Posterior vena cava (tissue), 2 donors: ENCODE data around the gene SVEP1. TPM values are rescaled to one million over a fixed set of nuclear protein-coding genes. Genes with fewer than 3 reads are reported as not detected.
"Not testable (repeated sequence)": the region's sequence is repeated elsewhere in the genome, so short reads cannot be mapped to it uniquely, and the experiment has no call there.

ENCODE experiments used
- DNase-seq: peaks from one replicate; pipeline ENCODE4 v3.0.0-alpha.2; 2020; ENCODE audit warnings: low spot score
- intact Hi-C, 2 donors: fragments of 100-400 bp; cut with DNase I; formaldehyde crosslinking; loops; one replicate each; pipeline versions ENCODE4 v1.14.1 to v1.14.2; 2022 to 2023
- total RNA-seq, 2 donors: library from RNA; stranded (reverse); fragmentation: NEBNext Ultra II Directional; extraction: Animal tissue kit (Norgen Biotek cat#: 25700); gene quantifications; one replicate each; pipeline ENCODE4 v1.2.1, GENCODE V29; 2021
- donor health status: DM: yes; HTN: yes; CAD: no.
- donor health status: DM: yes; HTN: yes; CAD: no.

Gene SVEP1
- total RNA-seq, 2 donors from 2014 or later, result 97.9 to 113 TPM

DNA sequence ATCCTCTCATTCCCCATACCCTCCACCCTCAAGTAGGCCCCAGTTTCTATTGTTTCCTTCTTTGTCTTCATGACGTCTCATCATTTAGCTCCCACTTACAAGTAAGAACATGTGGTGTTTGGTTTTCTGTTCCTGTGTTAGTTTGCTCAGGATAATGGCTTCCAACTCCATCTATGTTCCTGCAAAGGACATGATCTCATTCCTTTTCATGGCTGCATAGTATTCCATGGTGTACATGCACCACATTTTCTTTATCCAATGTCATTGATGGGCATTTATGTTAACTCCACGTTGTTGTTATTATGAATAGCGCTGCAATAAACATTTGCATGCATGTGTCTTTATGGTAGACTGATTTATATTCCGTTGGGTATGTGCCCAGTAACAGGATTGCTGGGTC is 45.4 kb downstream of the SVEP1 start:
- intact Hi-C loops, DNase-seq: not testable (repeated sequence)

DNA sequence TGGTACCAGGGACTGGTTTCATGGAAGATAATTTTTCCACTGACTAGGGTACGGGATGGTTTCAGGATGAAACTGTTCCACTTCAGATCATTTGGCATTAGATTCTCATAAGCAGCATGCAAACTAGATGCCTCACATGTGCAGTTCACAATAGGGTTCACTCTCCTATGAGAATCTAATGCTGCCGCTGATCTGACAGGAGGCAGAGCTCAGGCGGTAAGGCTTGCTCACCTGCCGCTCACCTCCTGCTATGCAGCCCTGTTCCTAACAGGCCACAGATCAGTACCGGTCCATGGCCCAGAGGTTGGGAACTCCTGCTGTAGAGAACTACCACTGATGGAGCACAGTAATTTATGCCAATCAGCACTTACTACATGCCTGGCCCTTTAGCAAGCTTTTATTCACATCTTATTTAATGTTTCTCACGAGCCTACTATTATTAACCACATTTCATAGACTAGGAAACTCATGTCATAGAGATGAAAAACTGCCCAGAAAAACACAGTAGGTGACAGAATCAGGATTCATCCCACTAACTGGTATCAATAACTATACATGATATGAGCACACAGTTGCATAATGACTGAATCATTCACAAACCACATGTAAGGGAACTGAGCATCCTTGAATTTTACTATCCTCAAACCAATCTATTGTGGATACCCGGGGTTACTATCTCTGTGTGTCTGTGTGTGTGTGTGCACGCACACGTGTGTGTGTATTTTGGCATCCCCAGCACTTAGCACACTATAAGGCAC is 46.5 kb downstream of the SVEP1 start:
- DNase-seq, result no peak
- intact Hi-C loops, result no loop called here

DNA sequence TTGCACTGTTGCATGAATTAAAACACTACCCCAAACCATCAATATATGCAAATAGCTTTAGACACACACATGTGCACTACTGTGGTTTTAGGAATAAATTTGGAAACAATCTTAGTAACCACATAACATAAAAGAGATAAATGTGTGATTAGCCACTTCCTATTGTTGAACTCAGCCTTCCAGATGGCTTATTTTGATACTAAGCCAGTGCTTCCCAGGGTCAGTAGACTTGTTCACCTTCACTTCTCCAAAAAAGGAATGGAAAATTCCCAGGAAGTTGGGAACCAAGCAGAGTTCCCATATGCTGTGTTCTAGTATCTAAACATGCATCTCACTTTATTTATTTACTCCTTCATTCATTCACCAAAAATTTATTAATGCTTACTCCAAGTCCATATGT is 47.8 kb downstream of the SVEP1 start:
- intact Hi-C loops, result no loop called here
- no peak for DNase-seq

DNA sequence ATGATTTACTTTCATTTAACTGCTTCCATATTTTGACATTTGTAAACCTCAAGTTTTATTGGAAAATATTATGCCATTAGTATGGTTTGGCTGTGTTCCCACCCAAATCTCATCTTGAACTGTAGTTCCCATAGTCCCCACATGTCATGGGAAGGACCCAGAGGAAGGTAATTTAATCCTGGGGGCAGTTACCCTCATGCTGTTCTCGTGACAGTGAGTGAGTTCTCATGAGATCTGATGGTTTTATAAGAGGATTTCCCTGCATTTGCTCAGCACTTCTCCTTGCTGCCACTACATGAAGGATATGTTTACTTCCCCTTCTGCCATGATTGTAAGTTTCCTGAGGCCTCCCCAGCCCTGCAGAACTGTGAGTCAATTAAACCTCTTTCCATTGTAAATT is 48.3 kb downstream of the SVEP1 start:
- intact Hi-C loops, DNase-seq: not testable (repeated sequence)

DNA sequence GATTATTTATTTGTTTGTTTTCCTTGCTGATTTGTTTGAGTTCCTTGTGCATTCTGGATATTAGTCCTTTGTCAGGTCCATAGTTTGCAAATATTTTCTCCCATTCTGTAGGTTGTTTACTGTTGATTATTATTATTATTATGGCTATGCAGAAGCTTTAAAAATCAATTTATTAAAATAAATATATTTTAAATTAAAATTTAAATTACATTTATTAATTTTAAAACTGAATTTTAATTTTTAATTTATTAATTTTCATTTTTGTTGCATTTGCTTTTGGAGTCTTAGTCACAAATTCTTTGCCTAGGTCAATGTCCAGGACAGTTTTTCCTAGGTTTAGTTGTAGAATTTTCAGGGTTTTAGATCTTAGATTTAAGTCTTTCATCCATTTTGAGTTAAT is 50.9 kb downstream of the SVEP1 start:
- intact Hi-C loops, result no loop called here
- no peak for DNase-seq

DNA sequence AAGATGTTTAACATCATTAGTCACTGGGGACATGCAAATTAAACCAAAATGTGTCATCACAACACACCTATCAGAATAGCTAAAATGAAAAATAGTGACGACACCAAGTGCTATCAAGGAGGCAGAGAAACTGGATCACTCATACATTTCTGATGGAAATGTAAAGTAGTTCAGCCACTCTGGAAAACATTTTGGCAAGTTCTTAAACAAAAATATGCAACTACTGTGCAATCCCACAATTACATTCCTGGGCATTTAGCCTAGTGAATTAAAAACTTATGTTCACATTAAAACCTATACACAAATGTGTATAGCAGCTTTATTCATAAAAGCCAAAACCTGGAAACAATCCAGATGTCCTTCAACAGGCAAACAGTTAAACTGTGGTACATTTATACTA is 53.1 kb downstream of the SVEP1 start:
- no peak for DNase-seq
- intact Hi-C loops, result no loop called here

DNA sequence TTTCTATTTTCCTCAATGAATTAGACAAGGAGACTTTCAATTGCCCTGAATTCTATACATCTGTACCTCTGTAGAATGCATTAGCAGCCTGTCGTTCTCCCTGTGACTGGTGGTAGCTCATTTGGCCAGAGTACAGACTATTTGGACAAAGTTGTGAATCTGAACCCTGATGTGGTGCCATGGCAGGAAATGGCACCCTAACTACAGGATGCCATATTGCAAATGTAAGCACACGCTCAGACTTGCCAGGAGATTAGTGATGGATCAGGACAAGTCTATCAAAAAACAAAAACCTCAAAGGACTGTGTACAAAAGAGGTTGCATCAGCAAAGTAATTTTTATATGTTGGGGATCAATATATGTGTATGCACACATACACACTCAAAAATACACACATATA is 58.3 kb downstream of the SVEP1 start:
- DNase-seq, result no peak
- intact Hi-C loops, result no loop called here

DNA sequence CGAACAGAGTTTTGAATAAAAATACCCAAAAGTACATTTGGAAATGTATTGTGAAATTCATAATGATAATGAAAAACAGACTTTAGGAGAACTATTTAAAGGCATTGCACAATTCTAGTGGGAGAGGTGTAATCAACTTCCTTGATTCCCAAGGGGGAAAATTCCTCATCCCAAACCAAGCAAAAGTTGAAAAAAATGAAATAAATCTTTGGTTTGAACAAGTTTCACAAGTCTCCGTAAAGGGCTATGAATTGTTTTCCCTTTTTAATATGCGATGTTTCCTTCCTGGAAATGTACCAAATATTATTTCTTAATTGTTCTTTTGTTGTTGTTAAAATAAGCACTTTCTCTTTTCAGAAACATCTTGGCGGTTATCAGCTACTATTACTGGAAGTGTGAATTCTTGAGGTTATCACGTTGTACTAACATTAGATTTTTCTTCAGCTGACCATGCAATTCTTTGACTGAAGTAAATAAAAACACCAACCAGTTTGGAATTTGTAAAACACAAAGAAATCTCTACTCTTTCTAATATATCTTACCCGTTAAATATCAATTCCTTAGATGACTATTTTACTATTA is 59.3 kb downstream of the SVEP1 start:
- DNase-seq, result no peak
- intact Hi-C loops, result no loop called here

DNA sequence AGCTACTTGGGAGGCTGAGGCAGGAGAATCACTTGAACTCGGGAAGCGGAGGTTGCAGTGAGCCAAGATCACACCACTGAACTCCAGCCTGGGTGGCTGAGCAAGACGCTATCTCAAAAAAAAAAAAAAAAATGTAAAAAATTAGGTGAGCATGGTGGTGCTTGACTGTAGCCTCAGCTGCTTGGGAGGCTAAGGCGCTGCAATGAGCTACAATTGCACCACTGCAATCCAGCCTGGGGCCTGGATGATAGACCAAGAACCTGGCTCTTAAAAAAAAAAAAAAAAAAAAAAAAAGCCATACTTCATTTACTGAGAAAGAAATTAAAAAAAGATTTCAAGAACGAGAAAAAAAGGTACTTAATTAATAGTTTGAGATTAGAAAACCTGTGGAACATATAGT is 62.1 kb downstream of the SVEP1 start:
- intact Hi-C loops, result no loop called here
- DNase-seq, result no peak

DNA sequence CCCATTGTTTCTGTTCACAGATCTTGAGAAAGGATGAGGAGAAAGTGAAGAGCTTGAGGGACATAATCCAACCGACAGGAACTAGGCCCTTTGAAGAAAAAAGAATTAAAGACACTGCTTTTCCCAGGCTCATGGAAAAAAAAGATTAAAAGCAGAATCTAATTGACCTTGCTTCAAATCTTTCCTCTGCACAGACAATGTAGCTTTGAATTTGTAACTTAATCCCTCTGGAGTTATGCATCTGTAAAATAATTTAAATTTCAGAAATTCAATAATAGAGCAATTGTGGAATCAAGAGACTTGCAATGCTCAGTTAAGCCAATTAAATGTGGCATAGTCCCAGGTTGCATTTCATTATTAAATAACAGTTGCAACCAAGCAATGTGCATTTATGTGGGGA is 64.6 kb downstream of the SVEP1 start:
- intact Hi-C loops, result no loop called here
- DNase-seq, result no peak

DNA sequence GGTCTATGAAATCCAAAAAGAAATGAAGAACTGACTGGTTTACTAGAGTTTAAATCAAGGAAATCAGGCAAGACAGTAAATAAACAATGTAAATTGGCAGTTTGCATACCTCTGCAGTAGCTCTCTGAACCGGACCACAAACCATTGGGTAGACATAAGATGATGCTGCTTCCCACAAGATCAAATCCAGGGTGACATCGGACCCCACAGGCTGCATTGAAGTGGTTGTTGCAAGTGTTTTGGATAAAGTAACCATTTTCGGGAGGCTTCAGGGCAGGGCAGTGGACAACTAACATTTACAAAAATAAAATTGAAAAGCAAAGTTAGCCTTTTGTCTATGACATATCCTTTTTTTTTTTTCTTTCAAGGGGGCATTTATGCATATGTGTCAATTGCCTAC is 66.7 kb downstream of the SVEP1 start:
- intact Hi-C loops, result no loop called here
- no peak for DNase-seq

DNA sequence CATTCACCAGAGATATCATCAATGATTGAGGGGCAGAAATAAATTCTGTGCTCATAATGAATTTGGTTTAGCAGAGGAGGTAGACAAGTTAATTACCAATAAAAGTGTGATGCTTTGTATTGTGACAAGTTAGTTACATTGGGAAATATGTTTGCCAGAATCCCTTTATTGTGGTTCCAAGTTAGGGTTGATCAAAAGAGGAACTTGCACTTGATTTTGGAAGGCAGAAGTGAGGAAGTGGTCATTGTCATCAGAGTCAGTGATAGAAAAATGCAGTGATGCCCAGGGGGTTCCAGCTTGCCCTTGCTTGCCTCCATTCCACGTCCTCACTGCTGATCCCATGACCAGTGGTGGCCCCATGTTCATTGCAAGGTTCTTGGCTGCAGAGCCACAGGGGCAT is 69.7 kb downstream of the SVEP1 start:
- no peak for DNase-seq
- intact Hi-C loops, result no loop called here

DNA sequence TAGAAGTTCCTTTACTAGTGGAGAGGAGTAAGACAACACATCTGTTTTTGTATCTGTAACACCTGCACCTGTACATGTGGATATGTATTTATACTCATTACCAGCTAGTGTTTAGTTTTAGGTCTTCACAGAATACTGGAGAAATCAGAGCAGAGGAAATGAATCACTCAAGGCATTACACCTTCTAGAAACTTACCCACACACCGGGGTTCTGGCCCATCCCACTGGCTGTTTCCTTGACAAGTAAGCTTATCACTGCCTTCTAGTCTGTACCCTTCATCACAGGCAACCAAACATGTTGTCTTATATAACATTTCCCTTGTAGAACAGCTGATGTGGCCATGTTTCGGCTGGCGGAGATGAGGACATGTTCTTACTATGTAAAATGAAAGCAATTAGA is 76.7 kb downstream of the SVEP1 start:
- intact Hi-C loops, result no loop called here
- no peak for DNase-seq

DNA sequence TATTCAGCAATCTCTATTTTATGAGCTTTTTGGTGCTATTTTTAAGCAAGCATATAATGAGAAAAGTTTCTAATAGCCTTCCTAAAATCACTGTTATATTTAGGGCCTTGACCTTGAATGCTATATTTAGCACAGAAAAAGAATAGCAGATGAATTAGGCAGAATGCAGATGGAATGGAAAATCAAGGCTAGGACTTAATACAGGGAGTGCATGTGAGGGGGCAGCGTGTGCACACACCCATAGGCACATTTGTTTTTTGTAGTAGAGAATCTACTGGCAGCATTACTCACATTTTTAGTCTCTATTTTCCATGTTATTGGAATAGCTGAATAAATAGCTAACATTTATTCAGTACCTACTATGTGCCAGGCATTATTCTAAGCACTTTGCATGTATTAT is 79.9 kb downstream of the SVEP1 start:
- no peak for DNase-seq
- intact Hi-C loops, result no loop called here

DNA sequence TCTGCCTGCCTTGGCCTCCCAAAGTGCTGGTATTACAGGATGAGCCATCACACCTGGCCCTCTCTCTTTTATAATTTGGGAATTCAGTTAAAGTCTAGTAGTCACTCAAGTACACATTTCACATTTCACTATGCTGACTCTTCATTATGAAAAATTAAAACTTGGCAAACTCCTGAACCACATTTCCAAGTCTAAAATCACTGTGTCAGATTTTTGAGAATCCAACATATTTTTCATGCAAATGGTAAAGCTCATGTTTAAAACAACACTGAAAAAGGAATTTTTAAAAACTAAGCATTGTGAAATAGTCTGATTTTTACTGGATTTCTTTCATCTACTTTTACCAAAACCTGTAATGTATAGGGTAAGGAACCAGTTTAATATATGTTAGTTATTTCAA is 92.3 kb downstream of the SVEP1 start:
- DNase-seq, result no peak
- intact Hi-C loops, result no loop called here

DNA sequence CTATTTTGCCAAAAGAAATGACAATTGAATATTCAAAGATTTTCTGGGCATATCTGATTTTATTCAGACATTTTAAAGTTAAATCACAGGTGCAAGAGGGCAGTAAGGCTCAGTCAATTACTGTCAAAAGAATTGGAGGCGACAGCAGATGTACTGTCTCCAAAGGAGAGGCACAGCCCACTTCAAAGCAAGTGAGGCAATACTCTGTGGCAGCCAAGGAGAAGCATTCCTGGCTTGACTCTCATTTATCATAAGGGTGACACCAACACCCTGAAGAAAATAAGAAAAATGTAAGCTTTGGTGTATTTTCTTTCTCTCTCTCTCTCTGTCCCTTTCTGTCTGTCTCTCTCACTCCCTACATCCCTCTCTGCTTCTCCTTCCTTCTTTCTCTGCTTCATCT is 93.3 kb downstream of the SVEP1 start:
- DNase-seq, result no peak
- intact Hi-C loops, result no loop called here

DNA sequence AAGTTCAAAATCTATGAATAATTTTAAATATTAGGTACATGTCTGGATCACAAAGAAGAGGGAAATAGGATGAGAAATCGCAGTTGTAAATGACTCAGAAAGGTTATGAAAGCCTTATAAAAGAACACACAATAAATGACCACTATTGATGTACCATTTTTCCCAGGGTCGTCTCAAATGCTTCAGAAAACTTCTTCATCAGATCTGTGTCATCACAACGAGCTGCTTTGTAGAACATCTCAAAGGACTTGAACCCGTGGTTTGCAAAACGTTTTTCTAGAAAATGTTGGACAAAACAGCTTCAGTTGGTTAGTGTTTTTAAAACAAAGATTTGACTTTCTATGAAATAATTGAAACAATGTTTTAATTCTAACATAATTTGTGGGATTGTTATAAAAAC is 100.1 kb downstream of the SVEP1 start:
- intact Hi-C loops, result no loop called here

DNA sequence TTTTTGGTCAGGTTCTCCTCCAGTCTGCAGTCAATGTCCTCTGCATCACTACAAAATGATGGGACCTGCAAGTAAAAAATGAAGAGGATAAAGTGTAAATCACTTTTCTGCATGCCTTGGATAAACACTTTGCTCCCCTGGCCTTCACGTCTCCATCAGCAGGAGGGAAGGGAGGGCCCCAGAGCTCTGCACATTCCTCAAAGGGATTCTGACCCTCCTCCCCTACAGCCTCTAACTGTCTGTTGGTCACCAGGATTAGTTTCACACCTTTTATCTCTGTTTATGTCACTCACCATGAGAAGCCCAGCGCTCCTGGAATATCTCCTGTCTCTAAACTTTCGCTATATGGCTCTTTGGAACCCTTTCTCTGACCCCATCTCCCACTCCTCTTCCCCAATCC is 103.3 kb downstream of the SVEP1 start:
- intact Hi-C loops, result no loop called here
- DNase-seq, result no peak

More for the DNA sequence above, 100.1 kb downstream of the SVEP1 start:
- no peak for DNase-seq

DNA sequence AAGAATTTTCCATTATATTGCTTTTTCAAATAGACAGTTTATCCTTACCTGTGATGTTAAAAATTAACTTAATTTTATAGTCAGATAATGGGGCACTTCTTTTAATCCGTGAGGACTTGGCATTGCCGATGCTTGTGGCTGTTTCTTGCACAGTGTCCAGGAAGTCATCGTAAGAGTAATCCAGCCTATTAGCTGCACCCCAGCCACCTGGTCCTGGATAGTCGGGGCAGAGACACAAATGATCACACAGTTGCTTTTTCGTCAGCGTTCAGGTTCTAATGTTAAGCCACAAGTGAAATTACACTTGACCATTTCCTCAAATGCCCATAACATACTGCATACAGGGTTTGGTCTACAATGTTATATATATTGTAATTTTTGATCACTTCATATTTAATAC is 107.4 kb downstream of the SVEP1 start:
- no peak for DNase-seq
- intact Hi-C loops, result no loop called here

DNA sequence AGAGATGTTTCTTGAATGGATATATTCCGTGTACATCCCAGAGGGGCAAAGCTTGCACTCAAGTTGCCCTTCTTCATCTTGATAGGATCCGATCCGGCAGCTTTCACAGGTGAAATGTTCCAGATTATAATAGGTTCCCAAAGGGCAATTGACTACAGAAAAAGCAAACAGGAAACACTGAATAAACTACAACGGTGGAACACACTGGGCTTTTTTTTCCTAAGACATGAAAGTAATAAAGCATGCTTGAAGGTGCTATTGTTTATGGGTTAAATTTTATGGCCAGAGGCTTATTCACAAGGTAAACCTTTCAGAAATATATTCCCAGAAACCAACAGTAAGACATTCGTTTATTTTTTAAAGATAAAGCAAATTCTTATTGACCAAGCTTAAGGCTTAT is 110.6 kb downstream of the SVEP1 start:
- intact Hi-C loops, result no loop called here
- no peak for DNase-seq

DNA sequence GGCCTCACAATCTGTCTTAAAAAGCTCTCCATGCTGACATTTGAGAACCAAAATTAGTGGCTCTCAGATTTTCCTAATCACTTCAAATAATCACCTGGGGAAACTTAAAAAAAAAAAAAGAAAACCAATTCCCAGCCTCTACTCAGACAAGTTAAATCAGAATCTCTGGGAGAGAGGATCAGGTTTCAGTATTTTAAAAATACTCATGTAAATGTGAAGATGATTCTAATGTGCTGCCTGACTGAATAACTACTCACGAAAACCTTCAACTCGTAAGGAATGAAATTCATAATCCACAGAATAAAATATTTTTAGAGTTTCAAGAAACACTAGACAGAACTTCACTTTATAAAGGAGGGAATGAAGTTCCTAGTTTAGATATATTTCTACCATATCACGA is 114.4 kb downstream of the SVEP1 start:
- DNase-seq, result no peak
- intact Hi-C loops, result no loop called here

DNA sequence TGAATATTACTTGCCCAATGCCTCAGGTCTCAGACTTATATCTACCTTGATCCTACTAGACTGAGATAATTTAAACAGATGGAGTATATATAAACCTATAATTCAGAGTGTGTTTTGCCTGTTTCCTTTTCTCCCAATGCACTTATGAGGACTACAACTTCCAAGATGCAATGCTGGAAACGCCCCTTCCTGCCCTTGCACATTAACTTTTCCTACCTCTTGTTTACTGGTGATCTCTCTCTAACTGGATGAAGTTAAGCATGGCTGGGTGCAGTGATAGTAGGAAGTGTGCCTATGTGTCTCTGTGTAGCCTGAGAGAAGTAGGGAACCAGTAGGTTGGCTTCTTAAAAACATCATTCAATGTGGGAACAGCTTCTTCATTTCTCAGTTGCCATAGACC is 115.2 kb downstream of the SVEP1 start:
- intact Hi-C loops, result no loop called here
- no peak for DNase-seq
